BE2C (cell line): ENCODE measurements around the gene CPLX4.

Source experiments
- DNase-seq: peaks from one replicate; pipeline ENCODE4 v3.0.0-alpha.2; 2020
- H3K27me3 ChIP-seq: fragments of 250-450 bp; sonication (Bioruptor Pico); 2 replicates; pipeline ENCODE4 v1.5.1; 2020; ENCODE audit warnings: mild to moderate bottlenecking
- H3K36me3 ChIP-seq: fragments of 250-450 bp; sonication (Bioruptor Pico); 2 replicates; pipeline ENCODE4 v1.5.1; 2020; ENCODE audit warnings: mild to moderate bottlenecking
- H3K4me1 ChIP-seq: fragments of 250-450 bp; sonication (Bioruptor Pico); 2 replicates; pipeline ENCODE4 v1.5.1; 2020
- H3K4me3 ChIP-seq: 2 replicates; pipeline ENCODE4 v1.5.1; 2011; ENCODE audit warnings: low read depth, low read length
- H3K9me3 ChIP-seq: fragments of 250-450 bp; sonication (Bioruptor Pico); 2 replicates; pipeline ENCODE4 v1.5.1; 2020
- CTCF ChIP-seq: IDR thresholded peaks from 2 replicates; pipeline ENCODE4 v1.5.1; 2012; ENCODE audit warnings: mild to moderate bottlenecking, low read depth, low read length

CPLX4 gene

DNA sequence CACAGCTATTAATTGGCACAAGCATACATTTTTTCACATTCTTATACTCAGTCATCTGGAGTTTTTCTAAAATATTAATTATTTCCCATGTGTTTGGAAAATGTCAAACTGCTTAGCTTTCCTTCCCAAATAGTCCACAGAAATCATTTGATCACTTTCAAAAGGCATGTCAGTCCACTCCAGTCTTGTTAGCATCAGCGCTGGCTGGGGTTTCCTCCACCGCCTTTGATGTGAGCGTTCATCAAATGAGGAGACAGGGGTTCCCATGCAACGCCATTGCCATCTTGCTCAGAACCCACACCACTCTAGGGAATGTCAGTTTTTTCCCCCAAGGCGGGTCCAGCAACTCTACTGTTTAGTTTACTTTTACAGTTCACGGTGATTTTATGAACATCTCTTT, 32.1 kb downstream of the CPLX4 start:
- Histone ChIP-seq H3K4me1 (no peaks in the 10 kb centered on the region), H3K4me3 (no peak overlapping the region), H3K9me3 (no peaks in the 10 kb centered on the region), H3K27me3 (peaks cover 54% of the 10 kb centered on the region), H3K36me3 (no peaks in the 10 kb centered on the region)
- no peak for TF ChIP-seq CTCF
- no peak for DNase-seq

DNA sequence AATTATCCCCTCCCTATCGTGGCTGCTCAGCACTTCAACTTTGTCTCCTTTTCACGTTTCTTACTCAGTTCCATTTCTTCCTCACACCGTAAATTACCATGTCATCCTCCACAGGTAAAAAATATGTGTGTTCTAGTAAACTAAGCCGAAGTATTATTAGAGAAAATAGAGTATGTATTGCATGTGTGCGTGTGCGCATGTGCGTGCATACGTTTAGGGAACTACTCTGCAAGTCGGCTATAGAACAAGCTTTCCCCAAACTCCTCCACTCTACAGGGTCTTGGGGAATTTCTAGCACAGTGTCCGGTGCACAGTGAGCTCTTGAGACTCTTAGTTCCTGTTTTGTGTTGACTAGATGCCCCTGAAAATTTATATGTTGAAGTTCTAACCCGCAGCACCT, 36.1 kb downstream of the CPLX4 start:
- no peaks in the 10 kb centered on the region for H3K9me3 ChIP-seq
- no peak for DNase-seq
- TF ChIP-seq CTCF, result no peak
- no peak overlapping the region for H3K4me3 ChIP-seq
- H3K27me3 ChIP-seq, result peaks cover 79% of the 10 kb centered on the region
- H3K36me3 ChIP-seq, result no peaks in the 10 kb centered on the region
- no peaks in the 10 kb centered on the region for H3K4me1 ChIP-seq

DNA sequence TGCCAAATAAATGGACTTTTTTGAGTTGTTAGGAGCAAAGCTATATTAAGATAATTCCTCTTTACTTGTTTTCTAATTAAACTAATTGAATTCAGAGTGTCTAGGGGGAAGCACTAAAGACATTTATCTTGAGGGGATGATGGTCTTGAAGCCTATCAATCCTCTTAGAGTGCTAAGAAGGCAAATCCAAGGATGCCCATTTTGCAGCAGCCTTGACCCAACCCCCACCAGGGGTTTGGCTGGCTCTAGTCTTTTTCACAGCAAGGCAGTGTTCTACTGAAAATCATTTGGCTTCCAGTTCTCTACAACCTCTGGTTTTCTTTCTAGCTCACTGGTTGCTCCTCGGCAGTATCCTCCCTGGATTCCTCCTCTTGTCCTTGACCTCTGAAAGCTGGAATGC, 38.7 kb downstream of the CPLX4 start:
- Histone ChIP-seq H3K36me3 (no peaks in the 10 kb centered on the region), H3K9me3 (no peaks in the 10 kb centered on the region), H3K27me3 (peaks cover 70% of the 10 kb centered on the region), H3K4me1 (no peaks in the 10 kb centered on the region), H3K4me3 (no peak overlapping the region)
- DNase-seq, result no peak
- TF ChIP-seq CTCF, result no peak

DNA sequence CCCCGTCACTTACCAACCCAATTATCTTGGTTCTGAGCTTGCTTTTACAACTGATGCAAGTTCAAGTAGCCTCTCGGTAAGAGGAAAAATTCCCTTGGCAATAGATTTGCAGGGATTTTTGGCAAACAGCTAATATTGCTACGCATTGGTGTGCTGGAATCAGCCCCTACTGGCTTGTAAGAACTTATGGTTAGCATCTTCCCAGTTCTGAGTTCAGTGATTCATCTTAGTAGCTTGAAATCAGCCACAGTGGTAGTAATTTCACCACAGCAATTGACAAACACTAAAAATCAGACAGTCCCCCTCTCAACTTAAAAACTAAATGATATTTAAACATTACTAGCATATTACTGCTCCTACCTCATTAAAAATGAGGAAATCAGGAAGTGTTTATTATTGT, 39.3 kb downstream of the CPLX4 start:
- H3K4me1 ChIP-seq, result no peaks in the 10 kb centered on the region
- TF ChIP-seq CTCF, result no peak
- H3K9me3 ChIP-seq, result no peaks in the 10 kb centered on the region
- H3K27me3 ChIP-seq, result peaks cover 72% of the 10 kb centered on the region
- H3K36me3 ChIP-seq, result no peaks in the 10 kb centered on the region
- DNase-seq, result no peak
- no peak overlapping the region for H3K4me3 ChIP-seq

DNA sequence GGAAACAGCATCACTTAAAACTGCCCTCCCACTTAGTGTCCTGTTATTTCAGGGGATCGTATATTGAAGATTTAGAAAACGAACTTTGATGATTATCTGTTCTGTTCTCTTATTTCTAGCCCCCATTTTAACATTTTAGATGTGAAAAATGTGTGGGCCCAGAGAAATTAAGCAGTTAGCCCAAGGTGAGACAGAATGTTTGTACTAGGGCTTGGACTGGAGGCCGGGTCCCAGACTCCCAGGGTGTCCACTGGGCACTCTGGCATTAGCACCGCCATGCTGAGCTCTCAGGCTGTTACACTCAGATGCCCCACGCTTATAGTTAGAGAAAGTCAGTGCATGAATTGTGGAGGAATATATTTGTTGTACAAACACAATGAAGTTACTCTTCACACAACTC, 39.7 kb downstream of the CPLX4 start:
- Histone ChIP-seq H3K4me1 (no peaks in the 10 kb centered on the region), H3K36me3 (no peaks in the 10 kb centered on the region), H3K27me3 (peaks cover 72% of the 10 kb centered on the region), H3K4me3 (no peak overlapping the region), H3K9me3 (no peaks in the 10 kb centered on the region)
- no peak for TF ChIP-seq CTCF
- DNase-seq, result no peak

GRCh38 chr18:59276047-59276446, 42.4 kb downstream of the CPLX4 start:
- H3K27me3 ChIP-seq, result peaks cover 72% of the 10 kb centered on the region
- H3K36me3 ChIP-seq, result no peaks in the 10 kb centered on the region
- no peak for DNase-seq
- no peaks in the 10 kb centered on the region for H3K9me3 ChIP-seq
- H3K4me1 ChIP-seq, result no peaks in the 10 kb centered on the region
- no peak overlapping the region for H3K4me3 ChIP-seq
- TF ChIP-seq CTCF, result no peak
